NCI-H526 (cell line): Measurements from ENCODE around the gene RHOT2.

Experiments
- DNase-seq, 2 experiments: peaks; one replicate each; lab custom pipeline; 2025; lab: John Stamatoyannopoulos, UW

RHOT2 gene

DNA sequence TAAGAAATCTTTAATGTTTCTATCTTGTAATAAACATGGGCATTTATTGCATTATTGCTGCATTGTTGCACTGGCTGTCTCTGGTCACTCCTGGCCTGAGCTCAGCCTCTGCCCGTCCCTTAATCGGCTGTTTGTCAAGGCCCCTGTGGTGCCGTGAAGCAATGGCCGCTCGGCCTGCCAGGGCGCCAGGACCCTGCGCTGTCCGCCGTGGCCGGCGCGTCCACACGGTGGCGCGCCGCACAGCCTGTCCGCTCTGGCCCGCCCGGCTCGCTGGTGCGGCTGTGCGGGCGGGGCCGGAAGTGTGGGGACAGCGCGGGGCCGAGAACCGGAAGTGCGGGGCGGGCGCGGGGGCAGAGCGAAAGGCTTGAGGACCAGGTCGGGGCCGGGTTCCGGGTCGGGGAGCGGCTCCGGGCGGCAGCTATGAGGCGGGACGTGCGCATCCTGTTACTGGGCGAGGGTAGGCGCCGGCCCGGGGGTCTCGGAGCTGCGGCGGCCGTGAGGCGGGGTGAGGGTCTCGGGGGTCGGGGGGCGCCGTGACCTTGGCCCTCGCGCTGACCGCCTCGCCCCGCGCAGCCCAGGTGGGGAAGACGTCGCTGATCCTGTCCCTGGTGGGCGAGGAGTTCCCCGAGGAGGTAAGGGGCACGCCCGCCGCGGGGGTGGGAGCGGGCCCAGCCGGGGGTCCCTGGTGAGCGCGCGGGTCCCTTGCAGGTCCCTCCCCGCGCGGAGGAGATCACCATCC, at the start of gene RHOT2:
TSS of gene RHOT2 (plus strand) at position 353 of the 739 bp plus-strand sequence. CDS start at position 421, 68 bp downstream.
- peak; percentile 68 to 92 for DNase-seq

DNA sequence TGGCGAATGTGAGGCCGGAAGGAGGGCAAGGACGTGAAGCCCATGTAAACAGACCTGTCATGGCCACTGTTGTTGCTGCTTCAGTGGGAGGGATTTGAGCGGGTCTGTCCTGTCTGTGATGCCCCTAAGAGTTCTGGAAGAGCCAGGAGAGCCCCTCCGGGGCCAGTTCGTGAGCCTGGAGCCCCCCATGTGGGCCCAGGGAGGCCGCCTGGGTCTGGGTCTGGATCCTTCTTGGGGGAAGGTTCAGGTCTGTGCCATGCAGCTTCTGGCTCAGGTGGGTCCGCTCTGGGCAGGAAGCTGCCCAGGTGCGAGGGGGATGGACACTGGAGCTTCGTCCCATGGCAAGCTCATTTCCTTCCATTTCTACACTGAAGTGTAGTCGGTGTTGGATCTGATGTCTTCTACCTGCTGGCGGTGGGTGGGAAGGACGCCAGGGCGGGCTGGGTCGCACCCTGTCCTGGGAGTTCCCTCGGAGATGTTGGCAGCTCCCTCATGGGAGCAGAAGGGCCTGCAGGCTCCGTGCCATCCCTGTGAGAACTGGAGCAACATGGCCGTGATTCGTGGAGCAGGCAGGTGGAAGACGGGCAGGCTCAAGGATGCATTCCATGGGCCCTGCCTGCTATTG, 48.3 kb upstream of the RHOT2 start:
- no peak for DNase-seq

DNA sequence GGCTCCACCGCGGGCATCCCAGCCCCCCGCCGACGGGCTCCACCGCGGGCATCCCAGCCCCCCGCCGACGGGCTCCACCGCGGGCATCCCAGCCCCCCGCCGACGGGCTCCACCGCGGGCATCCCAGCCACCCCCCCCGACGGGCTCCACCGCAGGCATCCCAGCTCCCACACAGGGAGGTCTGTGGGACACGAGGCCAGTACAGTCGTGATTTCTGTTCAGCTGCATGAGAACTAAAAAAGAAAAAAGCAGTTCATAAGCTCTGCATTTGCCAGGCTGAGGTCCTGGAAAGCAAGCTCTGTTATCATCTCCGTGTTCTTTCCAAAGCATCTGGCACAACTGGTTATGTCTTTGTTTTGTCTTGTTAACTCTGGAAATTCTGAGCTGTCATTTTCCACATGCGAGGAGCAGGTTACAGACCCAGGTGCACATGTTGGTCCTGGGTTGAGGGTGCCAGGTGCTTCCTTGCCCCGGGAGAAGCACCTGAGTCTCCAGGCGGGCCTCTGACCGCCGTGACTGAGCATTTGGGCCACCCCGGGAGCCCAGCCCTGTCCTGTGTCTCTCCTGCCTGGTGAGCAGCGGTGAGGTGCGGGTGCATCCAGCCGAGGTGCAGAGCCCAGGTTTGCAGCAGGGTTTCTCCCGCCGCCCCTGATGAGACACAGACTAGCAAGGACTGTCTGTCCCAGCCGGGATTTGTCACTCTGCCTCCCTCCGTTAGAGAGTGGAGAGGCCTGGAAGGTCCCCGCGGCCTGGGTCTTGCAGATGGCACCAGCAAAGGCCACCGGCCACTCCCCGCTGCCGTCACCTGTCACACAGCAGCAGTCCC, 47.0 kb upstream of the RHOT2 start:
- DNase-seq, result peak in 1 of 2 experiments; percentile 52

DNA sequence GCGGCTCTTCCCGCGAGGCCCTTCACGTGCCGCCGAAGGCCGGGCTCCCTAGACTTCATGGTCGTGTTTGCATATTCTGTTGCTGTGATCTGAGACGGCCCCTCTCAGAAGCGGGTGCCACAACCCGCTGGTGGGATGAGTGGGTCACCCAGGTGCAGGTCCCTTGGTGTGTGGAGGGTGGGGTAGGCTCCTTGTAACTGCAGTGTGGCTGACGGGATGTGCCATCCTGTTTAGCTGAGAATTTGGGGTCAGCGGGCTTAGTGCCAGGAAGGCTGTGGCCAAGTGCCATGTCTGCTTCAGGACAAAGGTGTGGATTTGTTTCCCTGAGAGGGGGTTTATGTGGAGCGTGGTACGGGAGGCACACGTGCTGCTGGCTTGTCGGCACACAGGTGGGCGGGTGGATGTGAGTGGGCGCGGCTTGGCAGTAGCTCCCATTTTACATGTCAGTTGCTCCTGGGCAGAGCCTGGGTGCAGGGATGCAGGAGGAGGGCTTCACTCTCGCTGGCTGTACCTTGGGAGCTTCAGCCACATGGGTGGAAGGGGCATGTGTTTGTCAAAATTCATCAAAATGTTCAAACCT, 46.3 kb upstream of the RHOT2 start:
- DNase-seq, result peak; percentile 64 to 85

DNA sequence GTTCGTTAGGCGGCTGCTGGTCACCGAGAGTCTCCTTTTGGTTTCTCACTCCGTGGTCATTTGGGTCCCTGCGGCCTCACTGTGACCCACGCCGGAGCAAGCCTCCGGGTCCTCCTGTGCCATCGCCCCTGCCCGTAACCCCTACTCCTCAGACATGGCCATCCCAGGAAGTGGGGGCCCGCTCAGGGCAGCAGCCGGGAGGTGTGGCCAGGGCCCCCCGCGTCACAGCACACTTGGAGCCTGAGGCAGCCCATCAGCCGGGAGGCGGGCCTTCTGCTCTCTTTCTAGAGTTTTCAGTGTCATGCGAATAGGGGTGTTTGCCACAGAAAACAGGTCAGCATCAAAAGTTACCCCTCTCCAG, 45.0 kb upstream of the RHOT2 start:
- DNase-seq, result no peak

DNA sequence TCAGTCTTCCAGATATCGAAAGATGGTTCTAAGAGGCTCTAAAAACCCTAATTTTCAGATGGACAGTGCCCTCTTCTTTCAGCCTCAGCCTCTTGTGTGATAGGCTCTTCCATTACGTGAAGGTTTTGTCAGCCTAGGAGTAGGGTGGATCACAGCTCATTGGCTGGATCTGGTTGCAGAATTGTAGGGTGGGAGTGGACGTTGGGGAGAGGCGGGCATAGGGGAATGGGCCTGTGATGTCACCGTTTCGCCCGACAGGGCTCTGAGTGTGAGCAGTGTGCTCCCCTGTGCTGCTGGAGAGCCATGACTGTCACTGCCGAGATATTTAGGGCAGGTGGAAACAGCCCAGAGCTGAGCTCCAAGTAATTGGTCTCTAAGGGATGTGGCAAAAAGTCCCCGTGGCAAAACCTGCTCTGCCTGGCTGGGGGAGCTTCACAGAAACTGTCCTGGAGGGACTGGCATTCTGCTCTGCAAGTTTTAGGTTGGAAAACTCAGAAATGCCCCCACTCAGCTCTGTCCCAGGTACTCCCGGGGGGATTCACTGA, 43.3 kb upstream of the RHOT2 start:
- no peak for DNase-seq

DNA sequence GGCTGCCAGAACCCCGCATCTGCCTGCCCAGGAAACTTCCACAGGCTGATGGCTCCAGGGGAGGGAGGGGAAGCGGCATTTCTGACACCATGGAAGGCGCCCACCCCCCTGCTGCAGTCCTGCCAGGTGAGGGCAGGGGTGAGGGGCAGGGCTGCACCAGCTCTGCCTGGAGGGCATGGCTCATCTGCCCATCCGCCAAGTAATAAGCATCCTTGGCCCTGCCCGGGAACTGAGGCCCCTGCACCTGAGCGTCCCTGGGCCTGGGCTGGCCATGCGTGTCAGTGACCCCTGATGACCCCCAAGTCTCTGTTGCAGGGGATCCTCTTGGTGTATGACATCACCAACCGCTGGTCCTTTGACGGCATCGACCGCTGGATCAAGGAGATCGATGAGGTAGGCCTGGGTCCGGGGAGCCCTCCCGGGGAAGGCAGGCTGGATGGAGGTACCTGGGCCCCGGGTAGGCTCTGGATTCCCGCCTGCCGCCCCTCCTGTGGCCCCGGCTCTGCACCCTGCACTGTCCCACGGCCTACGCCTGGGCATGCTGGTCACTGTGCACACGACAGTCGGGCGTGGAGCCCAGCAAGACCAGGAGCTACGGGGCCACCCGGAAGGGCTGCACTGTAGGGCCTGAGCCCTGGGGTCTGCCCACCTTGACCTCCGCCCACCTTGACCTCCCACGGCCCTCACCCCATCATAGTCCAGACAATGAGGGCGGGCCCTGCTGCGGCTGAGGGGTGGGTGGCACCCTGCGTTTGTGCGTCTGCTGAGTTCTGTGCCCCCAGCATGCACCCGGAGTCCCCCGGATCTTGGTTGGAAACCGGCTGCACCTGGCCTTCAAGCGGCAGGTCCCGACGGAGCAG, 42.6 kb upstream of the RHOT2 start:
- DNase-seq, result no peak

DNA sequence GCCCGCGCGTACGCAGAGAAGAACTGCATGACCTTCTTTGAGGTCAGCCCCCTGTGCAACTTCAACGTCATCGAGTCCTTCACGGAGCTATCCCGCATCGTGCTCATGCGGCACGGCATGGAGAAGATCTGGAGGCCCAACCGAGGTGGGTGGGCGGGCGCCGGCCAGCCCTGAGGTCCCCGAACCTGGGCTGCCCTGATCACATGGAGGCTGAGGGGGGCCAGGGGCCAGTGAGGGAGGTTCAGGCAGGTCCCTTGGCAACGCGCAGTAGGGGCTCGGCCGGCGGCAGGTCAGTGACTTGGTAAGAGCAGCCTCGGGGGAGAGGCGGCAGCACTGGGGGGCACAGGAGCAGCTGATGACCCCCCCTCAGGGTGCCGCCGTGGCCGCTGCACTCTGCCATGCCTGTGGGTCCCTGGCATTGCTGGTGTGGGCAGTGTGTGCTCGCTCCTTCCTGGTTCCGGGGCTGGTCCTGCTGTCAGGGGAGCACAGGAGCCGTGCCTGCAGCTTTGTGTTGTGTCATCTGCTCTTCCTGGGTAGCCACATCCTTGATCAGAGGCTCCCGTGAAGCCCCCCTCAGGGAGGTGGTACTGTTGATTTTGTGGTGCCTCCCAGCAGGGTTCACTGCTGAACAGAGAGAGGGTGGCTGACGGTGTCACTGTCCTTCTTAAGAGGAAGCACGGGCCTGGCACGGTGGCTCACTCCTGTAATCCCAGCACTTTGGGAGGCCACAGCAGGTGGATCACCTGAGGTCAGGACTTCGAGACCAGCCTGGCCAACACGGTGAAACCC, 41.8 kb upstream of the RHOT2 start:
- no peak for DNase-seq

DNA sequence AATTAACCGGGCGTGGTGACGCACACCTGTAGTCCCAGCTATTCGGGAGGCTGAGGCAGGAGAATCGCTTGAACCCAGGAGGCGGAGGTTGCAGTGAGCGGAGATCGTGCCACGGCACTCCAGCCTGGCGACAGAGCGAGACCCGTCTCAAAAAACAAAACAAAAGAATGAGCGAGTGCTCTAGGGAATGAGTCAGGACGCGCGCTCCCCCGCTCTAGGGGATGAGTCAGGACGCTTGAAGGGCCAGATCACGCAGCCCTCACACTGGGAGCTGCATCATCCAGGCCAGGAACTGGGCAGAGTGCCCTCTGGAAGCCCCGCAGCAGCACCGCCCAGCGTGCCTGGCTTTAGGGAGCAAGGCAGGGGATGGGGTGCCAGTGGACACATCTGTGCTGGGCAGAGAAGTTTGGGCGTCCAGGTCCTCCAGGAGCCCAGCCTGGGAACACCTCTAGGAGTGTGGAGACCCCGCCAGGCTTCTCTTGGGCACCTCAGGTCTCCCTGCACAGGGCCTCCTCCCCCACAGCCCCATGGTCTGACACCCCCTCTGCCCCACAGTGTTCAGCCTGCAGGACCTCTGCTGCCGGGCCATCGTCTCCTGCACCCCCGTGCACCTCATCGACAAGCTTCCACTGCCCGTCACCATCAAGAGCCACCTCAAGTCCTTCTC, 41.0 kb upstream of the RHOT2 start:
- no peak for DNase-seq

DNA sequence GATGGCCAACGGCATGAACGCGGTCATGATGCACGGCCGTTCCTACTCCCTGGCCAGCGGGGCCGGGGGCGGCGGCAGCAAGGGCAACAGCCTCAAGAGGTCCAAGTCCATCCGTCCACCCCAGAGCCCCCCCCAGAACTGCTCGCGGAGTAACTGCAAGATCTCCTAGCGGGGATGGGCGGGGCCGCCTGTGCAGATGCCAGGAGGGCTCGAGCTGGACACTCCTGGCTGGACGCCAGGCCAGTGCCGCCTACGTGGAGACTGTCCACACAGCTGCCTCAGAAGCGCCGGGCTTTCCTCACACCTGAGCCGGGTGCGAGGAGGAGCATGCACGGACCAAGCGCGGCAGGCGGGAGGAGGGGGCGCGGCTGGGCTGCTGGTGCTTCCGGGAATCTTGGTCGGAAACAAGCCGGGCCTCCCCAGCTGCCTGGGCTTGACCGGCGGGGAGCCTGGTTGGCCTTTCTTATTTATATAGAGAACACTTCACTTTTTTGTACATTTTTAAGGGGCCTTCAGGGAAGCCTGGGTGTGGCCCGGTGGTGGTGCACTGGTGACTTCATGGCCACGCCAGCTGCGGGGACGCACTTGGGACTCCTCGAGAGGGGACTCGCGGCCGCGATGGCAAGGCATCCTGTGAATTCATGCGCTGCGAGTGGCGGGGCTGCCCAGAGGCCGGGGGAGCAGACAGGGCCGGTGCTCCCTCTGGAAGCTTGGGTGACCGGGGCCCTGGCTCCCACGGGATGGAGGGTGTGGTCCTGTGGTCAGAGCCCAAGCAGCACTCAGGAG, 40.3 kb upstream of the RHOT2 start:
- DNase-seq, result no peak

DNA sequence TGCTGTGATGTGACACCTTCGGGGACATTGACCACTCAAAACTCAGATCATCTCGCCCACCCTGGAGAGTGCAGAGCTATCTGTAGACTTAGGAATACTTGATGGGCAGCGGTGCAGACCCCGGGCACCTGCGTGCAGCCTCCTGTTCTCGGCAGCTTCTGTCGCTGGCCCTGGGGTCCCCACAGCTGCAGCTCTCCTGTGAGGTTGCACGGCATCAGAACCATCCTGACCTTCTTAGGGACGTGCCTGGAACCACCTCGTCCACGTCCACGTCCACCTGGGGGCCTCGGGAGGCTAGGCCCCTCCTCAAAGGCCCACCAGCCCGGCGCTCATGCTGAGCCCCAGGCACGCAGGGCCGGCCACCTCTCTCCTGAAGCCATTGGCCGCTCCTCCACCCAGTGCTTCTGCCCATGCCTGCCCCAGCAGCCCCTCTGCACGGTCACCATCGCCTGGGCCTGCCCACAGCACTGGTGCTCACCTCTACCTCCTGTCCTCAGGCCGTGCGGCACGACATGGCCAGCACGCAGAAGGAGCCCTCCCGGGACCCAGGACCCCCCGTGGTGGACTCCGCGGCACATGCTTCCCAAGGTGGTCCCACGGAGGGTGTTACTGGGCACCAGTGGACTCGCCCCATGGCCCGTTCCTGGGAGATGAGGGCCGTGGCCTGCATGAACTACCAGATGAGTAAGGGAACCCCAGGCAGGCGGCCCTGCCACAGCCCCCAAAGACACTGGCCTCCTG, 39.4 kb upstream of the RHOT2 start:
- no peak for DNase-seq

DNA sequence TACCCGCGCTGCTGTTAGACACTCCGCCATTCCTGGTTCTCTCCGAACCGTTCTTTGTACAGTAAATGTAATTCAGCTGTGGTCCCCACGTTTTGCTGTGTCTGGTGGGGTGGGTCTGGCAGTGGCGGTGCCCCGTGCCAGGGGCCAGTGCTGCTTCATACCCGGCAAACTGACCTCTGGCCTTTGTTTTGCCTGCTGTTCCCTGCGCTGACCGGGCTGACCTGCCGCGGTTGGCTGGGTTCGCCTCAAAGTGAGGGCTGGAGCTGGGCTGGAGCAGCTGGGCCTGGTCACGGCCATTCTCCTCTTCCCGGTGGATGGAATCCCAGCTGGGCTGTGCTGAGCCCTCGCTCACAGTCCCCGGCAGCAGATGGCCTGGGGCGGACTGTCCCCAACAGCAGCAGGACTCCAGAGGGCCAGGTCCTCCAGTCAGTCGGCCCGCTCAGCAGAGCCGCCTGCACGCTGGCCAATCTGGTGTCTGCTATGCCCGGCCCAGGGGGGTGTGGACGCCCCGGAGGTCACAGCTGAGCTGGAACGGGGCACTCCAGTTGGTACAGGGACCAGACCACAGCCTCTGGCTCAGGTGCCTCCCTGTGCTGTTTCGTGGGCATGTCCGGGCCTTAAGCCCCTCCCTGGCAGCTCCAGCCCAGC, 38.6 kb upstream of the RHOT2 start:
- DNase-seq, result no peak

DNA sequence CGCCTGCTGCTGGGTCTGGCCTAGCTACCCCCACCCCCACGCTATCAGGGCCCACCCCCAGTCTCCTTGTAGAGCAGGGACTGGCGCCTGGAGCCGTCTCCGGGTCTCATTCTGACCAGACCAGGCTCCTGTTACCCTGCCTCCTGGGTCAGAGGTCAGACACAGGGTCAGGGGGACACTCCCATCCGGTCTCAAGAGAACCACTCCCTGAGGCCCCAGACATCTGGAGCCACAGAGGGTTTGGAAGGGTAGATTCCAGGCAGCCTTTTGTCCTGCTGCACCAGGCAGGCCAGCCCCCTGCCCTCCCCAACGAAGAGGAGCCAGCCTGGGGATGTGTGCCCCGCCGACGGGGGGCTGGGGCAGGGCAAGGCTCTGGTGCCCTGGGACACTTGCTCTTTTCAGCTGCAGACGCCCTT, 38.1 kb upstream of the RHOT2 start:
- DNase-seq, result no peak

DNA sequence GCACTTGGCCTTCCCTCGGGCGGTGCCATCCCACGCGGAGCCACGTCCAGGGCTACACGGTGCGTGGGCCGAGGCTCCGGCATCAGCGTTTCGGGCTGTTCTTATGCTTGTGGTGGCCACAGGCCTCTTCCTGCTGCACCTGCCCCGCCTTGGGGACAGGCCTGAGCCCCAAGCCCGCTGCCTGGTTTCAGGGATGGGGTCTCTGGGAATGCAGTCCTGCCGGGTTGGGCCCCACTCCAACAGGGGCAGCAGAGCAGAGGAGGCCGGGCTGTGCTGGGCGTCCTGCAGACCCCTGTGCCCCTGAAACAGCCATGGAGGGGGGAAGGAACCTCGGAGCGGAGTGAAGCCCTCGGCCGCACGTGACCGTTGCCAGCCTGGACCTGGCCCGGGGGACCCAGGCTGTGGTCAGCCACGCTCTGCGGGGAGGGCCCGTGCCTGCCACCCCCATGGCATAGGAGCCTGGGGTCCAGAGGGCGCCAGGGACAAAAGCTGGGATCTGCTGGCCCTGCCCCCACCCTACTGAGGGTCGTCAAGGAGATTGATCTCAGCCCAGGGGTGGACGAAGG, 37.6 kb upstream of the RHOT2 start:
- DNase-seq, result no peak

DNA sequence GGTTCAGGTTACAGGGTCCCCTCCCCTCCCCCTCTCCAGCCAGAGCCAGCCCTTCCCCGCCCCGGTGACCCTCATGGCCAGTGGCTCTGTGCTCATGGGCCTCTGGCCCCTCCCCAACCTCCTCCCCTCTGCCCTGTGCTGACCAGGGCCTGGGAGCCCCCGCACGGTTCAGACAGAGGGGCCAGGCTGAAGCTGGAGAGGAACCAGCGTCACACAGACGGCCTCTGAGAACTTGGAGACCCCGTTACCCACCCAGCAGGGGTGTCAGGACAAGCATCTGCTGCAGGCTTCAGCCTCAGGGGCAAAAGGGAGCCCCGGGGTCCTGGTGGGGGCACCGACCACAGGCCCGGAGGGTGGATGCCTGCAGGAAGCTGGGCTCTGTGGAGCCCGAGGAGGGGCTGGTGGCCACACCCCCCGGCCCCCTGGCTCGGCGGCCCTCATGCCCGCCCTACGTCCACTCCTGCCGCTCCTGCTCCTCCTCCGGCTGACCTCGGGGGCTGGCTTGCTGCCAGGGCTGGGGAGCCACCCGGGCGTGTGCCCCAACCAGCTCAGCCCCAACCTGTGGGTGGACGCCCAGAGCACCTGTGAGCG, 37.0 kb upstream of the RHOT2 start, which contains the start of gene WFIKKN1:
TSS of gene WFIKKN1 (plus strand) at position 171 of the 591 bp plus-strand sequence. CDS start at position 440, 269 bp downstream.
- peak in 1 of 2 experiments; percentile 22 for DNase-seq

DNA sequence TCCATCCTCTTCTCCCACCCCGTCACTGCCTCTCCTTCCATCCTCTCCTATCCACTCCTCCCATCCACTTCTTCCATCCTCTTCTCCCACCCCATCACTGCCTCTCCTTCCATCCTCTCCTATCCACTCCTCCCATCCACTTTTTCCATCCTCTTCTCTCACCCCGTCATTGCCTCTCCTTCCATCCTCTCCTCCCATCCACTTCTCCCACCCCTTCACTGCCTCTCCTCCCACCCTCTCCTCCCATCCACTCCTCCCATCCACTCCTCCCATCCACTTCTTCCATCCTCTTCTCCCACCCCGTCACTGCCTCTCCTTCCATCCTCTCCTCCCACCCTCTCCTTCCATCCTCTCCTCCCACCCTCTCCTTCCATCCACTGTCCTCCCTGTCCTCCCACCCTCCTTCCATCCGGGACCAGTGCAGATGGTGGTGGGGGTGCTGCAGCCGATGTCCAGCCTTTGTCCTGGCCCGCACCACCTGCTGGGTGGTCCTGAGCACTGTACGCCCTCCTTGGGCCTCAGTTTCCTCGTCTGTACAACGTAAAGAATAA, 36.0 kb upstream of the RHOT2 start:
- no peak for DNase-seq
